ENCODE data around the gene TCEA3.
"Not testable (repeated sequence)": the region's sequence is repeated elsewhere in the genome, so short reads cannot be mapped to it uniquely, and the experiment has no call there.

The TCEA3 gene

DNA sequence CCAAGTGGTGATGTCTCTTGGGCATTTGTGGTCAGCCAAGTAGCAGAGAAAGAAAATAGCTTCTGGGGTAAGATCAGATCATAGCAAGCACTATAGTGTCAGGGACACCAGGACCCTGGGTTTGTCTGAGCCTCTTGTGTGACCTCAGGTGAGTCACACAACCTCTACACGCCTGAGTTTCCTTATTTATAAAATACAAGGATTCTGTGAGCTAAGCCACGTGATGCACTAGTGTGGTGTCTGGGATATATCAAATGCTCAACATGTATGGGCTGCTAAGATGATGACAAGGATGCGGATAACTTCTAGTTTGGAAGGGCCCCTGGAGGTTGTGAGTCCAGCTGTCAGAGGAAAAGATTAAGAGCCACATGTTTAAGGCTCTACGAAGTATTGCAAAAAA is 30.4 kb downstream of the TCEA3 start:
- no peak overlapping the region for H3K4me3 Mint-ChIP-seq
- H3K4me1 Mint-ChIP-seq: no peaks in the 10 kb centered on the region
- no peak overlapping the region for H3K27ac Mint-ChIP-seq (ENCODE audit: low read depth)
- DNase-seq (ENCODE audit: low spot score in 2 of 2): no peak
- no peaks in the 10 kb centered on the region for H3K9me3 Mint-ChIP-seq
- no peak for ATAC-seq (replicated peaks; ENCODE audit: extremely low read depth, poor library complexity, severe bottlenecking)
- no peaks in the 10 kb centered on the region for H3K36me3 Mint-ChIP-seq (ENCODE audit: insufficient read depth)
- H3K27me3 Mint-ChIP-seq: no peaks in the 10 kb centered on the region

DNA sequence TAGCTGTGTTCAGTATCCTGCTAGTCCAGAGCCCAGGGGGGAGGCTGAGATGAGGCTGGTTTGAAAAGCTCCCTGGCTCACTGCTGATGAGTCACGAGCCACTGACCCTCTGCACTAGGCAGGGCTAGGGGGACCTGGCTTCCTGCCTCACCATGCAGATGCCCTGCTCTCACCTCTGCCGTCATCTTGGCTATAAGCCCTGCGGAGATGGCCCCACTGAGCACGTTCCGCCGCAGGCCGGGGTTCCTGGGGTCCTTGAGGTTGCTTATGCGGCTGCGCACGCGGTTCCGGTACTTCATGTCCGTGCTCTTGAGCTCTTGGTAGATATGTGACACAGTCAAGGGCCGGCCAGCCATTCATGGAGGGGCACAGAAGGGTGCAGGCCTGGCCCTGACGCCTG is 30.8 kb downstream of the TCEA3 start:
- no peak for ATAC-seq (replicated peaks; ENCODE audit: extremely low read depth, poor library complexity, severe bottlenecking)
- Mint-ChIP-seq H3K27ac (ENCODE audit: low read depth) (no peak overlapping the region), H3K36me3 (ENCODE audit: insufficient read depth) (no peaks in the 10 kb centered on the region), H3K4me1 (no peaks in the 10 kb centered on the region), H3K27me3 (no peaks in the 10 kb centered on the region), H3K4me3 (no peak overlapping the region), H3K9me3 (no peaks in the 10 kb centered on the region)
- no peak for DNase-seq (ENCODE audit: low spot score in 2 of 2)

DNA sequence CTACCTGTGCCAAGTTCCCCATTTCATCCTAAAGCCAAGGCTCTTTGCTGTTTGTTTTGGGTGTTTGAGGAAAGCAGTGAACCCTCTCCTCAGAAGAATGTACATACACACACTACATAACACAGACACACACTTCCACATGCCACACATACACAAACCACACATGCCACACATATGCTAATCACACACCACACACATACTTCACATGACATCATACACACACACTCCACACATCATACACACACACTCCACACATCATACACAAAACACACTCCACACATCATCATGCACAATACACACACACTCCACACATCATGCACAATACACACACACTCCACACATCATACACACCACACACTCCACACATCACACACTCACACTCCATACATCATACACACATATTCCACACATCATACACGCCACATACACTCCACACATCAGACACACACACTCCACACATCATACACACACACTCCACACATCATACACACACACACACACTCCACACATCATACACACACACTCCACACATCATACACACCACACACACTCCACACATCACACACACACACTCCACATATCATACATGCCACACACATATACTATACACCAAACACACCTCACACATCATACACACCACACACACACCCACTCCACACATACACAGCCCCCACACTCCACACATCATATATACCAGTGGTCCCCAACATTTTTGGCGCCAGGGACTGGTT is 32.3 kb downstream of the TCEA3 start:
- peaks cover 2% of the 10 kb centered on the region for H3K27me3 Mint-ChIP-seq
- no peak for ATAC-seq (replicated peaks; ENCODE audit: extremely low read depth, poor library complexity, severe bottlenecking)
- H3K9me3 Mint-ChIP-seq: no peaks in the 10 kb centered on the region
- H3K4me1 Mint-ChIP-seq: no peaks in the 10 kb centered on the region
- no peaks in the 10 kb centered on the region for H3K36me3 Mint-ChIP-seq (ENCODE audit: insufficient read depth)
- H3K27ac Mint-ChIP-seq (ENCODE audit: low read depth): no peak overlapping the region
- DNase-seq (ENCODE audit: low spot score in 2 of 2): no peak
- H3K4me3 Mint-ChIP-seq: no peak overlapping the region

DNA sequence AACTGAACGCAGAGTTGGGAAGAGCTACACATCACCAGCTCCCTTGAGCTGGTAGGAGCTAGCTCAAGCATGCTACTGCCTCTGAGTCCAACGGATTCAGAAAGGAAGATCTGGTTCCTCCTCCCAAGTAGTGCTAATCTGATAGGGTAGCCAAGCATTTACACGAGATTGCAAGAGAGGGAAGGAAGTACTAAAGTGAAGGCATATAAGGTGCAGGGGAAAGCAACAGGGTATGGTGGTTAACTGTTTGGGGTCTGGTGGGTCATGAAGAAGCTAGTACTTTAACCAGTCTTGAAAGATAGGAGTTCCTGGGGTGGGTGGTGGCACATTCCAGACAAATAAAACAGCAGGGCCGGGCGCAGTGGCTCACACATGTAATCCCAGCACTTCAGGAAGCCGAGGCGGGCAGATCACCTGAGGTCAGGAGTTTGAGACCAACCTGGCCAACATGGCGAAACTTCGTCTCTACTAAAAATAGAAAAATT is 34.7 kb downstream of the TCEA3 start:
- peaks cover 9% of the 10 kb centered on the region for H3K27me3 Mint-ChIP-seq
- no peaks in the 10 kb centered on the region for H3K9me3 Mint-ChIP-seq
- DNase-seq (ENCODE audit: low spot score in 2 of 2): no peak
- no peak for ATAC-seq (replicated peaks; ENCODE audit: extremely low read depth, poor library complexity, severe bottlenecking)
- no peaks in the 10 kb centered on the region for H3K4me1 Mint-ChIP-seq
- no peak overlapping the region for H3K4me3 Mint-ChIP-seq
- H3K27ac Mint-ChIP-seq (ENCODE audit: low read depth): no peak overlapping the region
- no peaks in the 10 kb centered on the region for H3K36me3 Mint-ChIP-seq (ENCODE audit: insufficient read depth)

DNA sequence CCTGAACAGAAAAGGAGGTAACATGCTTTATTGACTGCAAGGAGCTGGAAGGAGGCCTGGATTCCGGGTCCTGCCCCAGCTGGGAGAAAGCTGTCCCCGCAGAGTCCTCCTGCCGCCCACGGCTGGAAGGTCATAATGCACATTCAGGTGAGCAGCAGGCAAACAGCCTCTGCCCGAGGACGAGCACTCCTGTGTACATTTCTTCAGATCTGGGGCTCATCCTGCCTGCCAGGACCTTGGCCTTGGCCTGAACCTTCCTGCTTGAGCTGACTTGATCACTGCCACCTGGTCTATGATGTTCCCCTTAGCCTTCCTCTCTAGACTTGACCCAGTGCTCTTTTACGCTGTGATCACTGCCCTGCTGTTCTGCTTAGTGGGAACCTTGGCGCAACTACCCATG is 37.1 kb downstream of the TCEA3 start:
- Mint-ChIP-seq H3K36me3 (ENCODE audit: insufficient read depth) (no peaks in the 10 kb centered on the region), H3K27me3 (peaks cover 9% of the 10 kb centered on the region), H3K27ac (ENCODE audit: low read depth) (no peak overlapping the region), H3K4me1 (no peaks in the 10 kb centered on the region), H3K9me3 (no peaks in the 10 kb centered on the region), H3K4me3 (no peak overlapping the region)
- ATAC-seq (replicated peaks; ENCODE audit: extremely low read depth, poor library complexity, severe bottlenecking) (no peak), DNase-seq (ENCODE audit: low spot score in 2 of 2) (no peak)

DNA sequence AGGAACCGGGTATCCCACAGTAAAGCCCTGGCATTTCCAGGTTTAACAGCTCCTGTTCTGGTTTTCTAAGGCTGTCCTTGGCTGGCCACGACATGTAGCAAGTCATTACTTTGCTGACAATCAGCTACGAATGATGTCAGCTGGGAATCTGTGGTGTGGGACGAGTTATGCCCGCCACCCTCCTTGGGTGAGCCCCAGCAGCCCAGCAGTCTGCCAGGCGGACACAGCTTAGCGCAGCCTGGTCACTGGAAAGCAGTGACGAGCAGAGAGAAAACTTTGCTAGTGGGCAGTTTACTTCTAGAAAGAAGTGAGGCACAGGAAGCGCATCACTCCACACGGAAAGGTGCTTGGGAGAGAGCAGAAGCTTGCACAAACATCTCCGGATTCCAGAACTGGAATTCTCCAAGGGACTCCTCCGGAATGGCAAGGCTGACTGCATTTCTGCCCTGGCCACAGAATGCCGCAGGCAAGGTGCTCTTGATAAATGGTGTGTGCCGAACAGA is 39.4 kb downstream of the TCEA3 start:
- H3K9me3 Mint-ChIP-seq: no peaks in the 10 kb centered on the region
- no peaks in the 10 kb centered on the region for H3K4me1 Mint-ChIP-seq
- no peak overlapping the region for H3K27ac Mint-ChIP-seq (ENCODE audit: low read depth)
- H3K4me3 Mint-ChIP-seq: no peak overlapping the region
- DNase-seq (ENCODE audit: low spot score in 2 of 2) (no peak), ATAC-seq (replicated peaks; ENCODE audit: extremely low read depth, poor library complexity, severe bottlenecking) (no peak)
- H3K36me3 Mint-ChIP-seq (ENCODE audit: insufficient read depth): no peaks in the 10 kb centered on the region
- peaks cover 9% of the 10 kb centered on the region for H3K27me3 Mint-ChIP-seq

DNA sequence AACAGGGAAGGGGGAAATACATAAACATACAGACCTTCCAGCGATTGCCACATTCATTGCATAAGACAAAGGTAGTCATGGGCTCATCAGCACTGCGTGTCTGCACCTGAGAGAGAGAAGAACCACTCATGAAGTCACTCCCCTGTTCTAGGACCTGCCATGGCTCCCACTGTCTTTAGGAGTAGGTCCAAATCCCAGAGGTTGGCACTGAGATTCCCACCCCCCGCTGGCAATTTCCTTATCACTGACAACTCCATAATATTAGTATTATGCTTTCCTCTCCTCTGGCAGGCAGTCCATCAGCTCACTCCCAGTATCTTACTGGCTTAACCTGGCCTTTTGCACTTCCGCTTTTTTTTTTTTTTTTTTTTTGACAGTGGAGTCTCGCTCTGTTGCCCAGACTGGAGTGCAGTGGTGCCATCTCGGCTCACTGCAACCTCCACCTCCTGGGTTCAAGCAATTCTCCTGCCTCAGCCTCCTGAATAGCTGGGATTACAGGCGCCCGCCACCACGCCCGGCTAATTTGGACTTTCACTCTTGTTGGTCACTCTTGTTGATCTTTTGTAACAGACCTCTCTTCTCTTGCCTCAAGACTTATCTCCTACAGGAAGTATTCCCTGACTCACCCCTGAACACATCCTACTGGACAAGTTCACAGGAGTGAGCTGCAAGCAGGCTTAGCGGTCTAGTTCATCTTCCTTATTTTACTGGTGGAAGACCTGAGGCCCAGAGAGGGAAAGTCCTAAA is 40.1 kb downstream of the TCEA3 start:
- Mint-ChIP-seq H3K4me1 (no peaks in the 10 kb centered on the region), H3K9me3 (no peaks in the 10 kb centered on the region), H3K36me3 (ENCODE audit: insufficient read depth) (no peaks in the 10 kb centered on the region), H3K4me3 (no peak overlapping the region), H3K27ac (ENCODE audit: low read depth) (no peak overlapping the region), H3K27me3 (peaks cover 9% of the 10 kb centered on the region)
- DNase-seq (ENCODE audit: low spot score in 2 of 2): no peak
- no peak for ATAC-seq (replicated peaks; ENCODE audit: extremely low read depth, poor library complexity, severe bottlenecking)

DNA sequence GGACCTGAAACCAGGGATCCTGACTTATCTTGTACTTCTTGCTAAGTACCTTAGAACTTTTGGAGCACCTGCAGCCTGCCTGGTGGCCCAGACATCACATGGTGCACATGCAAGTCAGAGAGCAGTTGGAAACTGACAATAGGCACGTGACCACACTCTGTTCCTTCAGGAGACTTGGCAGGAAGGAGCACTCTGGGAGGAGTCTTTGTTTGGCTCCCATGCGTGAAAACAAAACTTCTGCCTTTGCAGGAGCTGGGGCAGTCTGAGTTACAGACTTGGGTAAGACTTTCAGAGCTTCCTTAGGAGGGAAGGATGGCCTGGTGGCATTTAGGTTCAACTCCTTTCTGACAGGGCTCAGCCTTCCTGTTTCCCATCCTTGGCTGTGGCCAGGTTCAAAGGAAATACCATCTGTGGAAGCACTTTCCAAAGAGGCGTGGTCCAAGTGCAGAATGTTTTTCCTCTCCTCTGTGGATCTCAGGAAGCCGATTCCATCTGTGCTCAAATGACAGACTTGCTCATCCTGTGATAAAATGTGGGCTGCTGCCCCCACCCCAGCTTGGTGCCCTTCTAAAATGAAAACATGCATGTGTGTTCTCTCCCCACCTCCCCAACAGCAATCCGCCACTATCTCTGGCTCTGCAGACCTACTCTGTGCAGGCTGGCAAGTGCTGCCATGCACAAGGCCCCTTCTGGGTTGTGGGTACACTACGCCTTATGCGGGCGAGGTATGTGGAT is 40.8 kb downstream of the TCEA3 start:
- H3K4me3 Mint-ChIP-seq: no peak overlapping the region
- no peak overlapping the region for H3K27ac Mint-ChIP-seq (ENCODE audit: low read depth)

DNA sequence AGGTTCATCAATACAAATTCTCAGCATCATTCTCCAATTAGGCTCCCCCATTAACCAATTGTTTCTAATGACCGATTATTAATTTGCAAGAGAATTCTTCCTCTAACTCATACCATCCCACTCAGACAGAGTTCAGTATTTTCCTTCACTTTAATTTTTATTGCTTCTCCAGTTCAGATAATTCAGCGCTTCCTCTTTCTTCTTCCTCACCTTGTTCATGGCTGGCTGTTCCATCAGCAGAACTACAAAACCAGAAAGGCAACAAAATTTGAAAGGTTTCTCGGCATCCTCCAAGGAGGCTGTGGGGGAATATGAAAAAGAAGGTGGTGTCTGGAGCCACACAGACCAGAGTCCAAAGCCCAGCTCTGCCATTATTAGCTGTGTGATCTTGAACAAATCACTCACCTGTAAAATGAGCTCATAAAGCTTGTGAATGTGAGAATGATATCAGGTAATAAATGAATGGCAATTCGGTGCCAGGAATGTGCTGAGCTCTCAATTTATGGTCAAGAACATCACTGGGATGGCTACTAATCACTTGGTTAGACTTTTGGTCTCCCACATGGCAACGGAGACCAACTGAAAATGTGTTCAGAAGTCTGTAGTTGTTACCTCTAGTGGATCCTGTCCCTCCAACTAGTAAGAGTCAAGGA is 43.2 kb downstream of the TCEA3 start:
- no peaks in the 10 kb centered on the region for H3K36me3 Mint-ChIP-seq (ENCODE audit: insufficient read depth)
- no peak for DNase-seq (ENCODE audit: low spot score in 2 of 2)
- no peaks in the 10 kb centered on the region for H3K27me3 Mint-ChIP-seq
- ATAC-seq (replicated peaks; ENCODE audit: extremely low read depth, poor library complexity, severe bottlenecking): no peak
- H3K4me3 Mint-ChIP-seq: no peak overlapping the region
- no peaks in the 10 kb centered on the region for H3K4me1 Mint-ChIP-seq
- no peaks in the 10 kb centered on the region for H3K9me3 Mint-ChIP-seq
- no peak overlapping the region for H3K27ac Mint-ChIP-seq (ENCODE audit: low read depth)

More for the DNA sequence above, 40.8 kb downstream of the TCEA3 start:
- no peaks in the 10 kb centered on the region for H3K36me3 Mint-ChIP-seq (ENCODE audit: insufficient read depth)
- H3K4me1 Mint-ChIP-seq: no peaks in the 10 kb centered on the region
- no peak for DNase-seq (ENCODE audit: low spot score in 2 of 2)
- H3K9me3 Mint-ChIP-seq: no peaks in the 10 kb centered on the region
- ATAC-seq (replicated peaks; ENCODE audit: extremely low read depth, poor library complexity, severe bottlenecking): no peak
- H3K27me3 Mint-ChIP-seq: peaks cover 9% of the 10 kb centered on the region

DNA sequence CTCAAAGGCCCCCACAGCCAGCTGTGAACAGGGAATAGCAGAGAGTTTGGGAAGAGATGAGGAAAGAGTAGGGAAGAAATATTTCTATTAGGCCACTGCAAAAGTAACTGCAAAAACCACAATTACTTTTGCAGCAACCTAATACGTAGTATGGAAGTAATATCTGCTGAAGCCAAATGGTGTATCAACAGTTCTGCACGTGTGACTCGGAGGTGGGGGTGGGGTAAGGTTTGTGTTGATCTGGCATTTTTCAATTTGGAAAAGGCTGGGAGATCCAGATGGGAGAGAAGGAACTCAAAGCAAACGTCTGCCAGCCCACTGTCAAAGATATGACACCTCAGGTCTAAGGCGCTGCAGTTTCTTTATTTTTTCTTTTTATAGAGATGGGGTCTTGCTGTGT is 43.8 kb downstream of the TCEA3 start:
- H3K36me3 Mint-ChIP-seq (ENCODE audit: insufficient read depth): no peaks in the 10 kb centered on the region
- H3K9me3 Mint-ChIP-seq: no peaks in the 10 kb centered on the region
- H3K27me3 Mint-ChIP-seq: no peaks in the 10 kb centered on the region
- H3K27ac Mint-ChIP-seq (ENCODE audit: low read depth): no peak overlapping the region
- ATAC-seq (replicated peaks; ENCODE audit: extremely low read depth, poor library complexity, severe bottlenecking) (no peak), DNase-seq (ENCODE audit: low spot score in 2 of 2) (no peak)
- no peaks in the 10 kb centered on the region for H3K4me1 Mint-ChIP-seq
- H3K4me3 Mint-ChIP-seq: no peak overlapping the region

DNA sequence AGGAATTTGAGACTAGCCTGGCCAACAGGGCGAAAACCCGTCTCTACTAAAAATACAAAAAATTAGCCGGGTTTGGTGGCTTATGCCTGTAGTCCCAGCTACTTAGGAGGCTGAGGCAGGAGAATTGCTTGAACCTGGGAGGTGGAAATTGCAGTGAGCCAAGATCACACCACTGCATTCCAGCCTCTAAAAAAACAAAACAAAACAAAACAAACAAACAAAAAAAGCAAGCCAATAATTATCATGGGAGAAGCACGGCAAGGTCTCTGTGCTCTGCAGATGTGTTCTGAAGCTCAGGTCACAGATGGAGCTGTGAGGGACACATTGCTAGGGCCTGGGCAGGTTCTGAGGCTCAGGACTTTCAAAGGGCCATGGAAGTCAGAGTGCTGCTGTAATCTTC is 44.3 kb downstream of the TCEA3 start:
- H3K27ac Mint-ChIP-seq (ENCODE audit: low read depth): not testable (repeated sequence)

More for the DNA sequence above, 44.3 kb downstream of the TCEA3 start:
- ATAC-seq (replicated peaks; ENCODE audit: extremely low read depth, poor library complexity, severe bottlenecking); H3K4me1 Mint-ChIP-seq; H3K36me3 Mint-ChIP-seq (ENCODE audit: insufficient read depth); DNase-seq (ENCODE audit: low spot score in 2 of 2); H3K27me3 Mint-ChIP-seq; H3K9me3 Mint-ChIP-seq; H3K4me3 Mint-ChIP-seq: not testable (repeated sequence)
